Activated T-helper 9 cell treated with anti-CD3 and anti-CD28 coated beads, Interleukin-2, amount 50 U/mL, for 16 hours (primary cell): ENCODE results near the gene ADTRP.
"Not testable (repeated sequence)": the region's sequence is repeated elsewhere in the genome, so short reads cannot be mapped to it uniquely, and the experiment has no call there.

Source experiments
- DNase-seq: peaks from one replicate; pipeline ENCODE4 v3.0.0-alpha.2; 2020; ENCODE audit warnings: low read depth

ADTRP gene

GRCh38 chr6:11802886-11803590, 24.4 kb upstream of the ADTRP start:
- no peak for DNase-seq

GRCh38 chr6:11800531-11800930, 21.9 kb upstream of the ADTRP start:
- not testable (repeated sequence) for DNase-seq

- DNase-seq = no peak
Observed at GRCh38 chr6:11798538-11798937, 19.9 kb upstream of the ADTRP start.

GRCh38 chr6:11798096-11798495, 19.5 kb upstream of the ADTRP start:
- no peak for DNase-seq

GRCh38 chr6:11796829-11797228, 18.2 kb upstream of the ADTRP start:
- no peak for DNase-seq

GRCh38 chr6:11795403-11795802, 16.8 kb upstream of the ADTRP start:
- no peak for DNase-seq

- DNase-seq = no peak
Observed at GRCh38 chr6:11793277-11793676, 14.7 kb upstream of the ADTRP start.

GRCh38 chr6:11791354-11792107, 12.9 kb upstream of the ADTRP start:
- peak; percentile 13 for DNase-seq

GRCh38 chr6:11789744-11790143, 11.1 kb upstream of the ADTRP start:
- no peak for DNase-seq

GRCh38 chr6:11788043-11788442, 9.4 kb upstream of the ADTRP start:
- DNase-seq = no peak

- DNase-seq = peak; percentile 8
Observed at GRCh38 chr6:11785774-11786579, 7.4 kb upstream of the ADTRP start.

- peak; percentile 21 for DNase-seq
Observed at GRCh38 chr6:11785415-11785773, 6.8 kb upstream of the ADTRP start.

GRCh38 chr6:11784341-11784740, 5.7 kb upstream of the ADTRP start:
- no peak for DNase-seq

- no peak for DNase-seq
Observed at GRCh38 chr6:11783524-11784064, 5.0 kb upstream of the ADTRP start.

GRCh38 chr6:11782524-11782923, 3.9 kb upstream of the ADTRP start:
- no peak for DNase-seq

- DNase-seq = no peak
Observed at GRCh38 chr6:11780097-11780428, 1.5 kb upstream of the ADTRP start.

- no peak for DNase-seq
Observed at GRCh38 chr6:11779329-11780096, 910 bp upstream of the ADTRP start.

GRCh38 chr6:11778036-11778435, 567 bp downstream of the ADTRP start:
- DNase-seq = no peak

GRCh38 chr6:11775791-11776409, 2.7 kb downstream of the ADTRP start:
- DNase-seq = no peak

- no peak for DNase-seq
Observed at GRCh38 chr6:11774426-11774825, 4.2 kb downstream of the ADTRP start.

GRCh38 chr6:11773581-11773980, 5.0 kb downstream of the ADTRP start:
- no peak for DNase-seq

- DNase-seq = no peak
Observed at GRCh38 chr6:11773013-11773412, 5.6 kb downstream of the ADTRP start.
